HG03378 (cell line): ENCODE measurements around the gene NEDD4L.
"Not testable (repeated sequence)": the region's sequence is repeated elsewhere in the genome, so short reads cannot be mapped to it uniquely, and the experiment has no call there.

Experiments
- ATAC-seq: cut with Tn5 transposase; IDR thresholded peaks from one replicate; pipeline ENCODE4 v1.9.1; 2021; ENCODE audit warnings: mild to moderate bottlenecking, moderate library complexity; ENCODE audit not compliant: unreplicated experiment

NEDD4L gene

GRCh38 chr18:58280191-58280590 is 236.2 kb downstream of the NEDD4L start:
- ATAC-seq, result no peak

- not testable (repeated sequence) for ATAC-seq
Measured at GRCh38 chr18:58282872-58283271, 238.8 kb downstream of the NEDD4L start.

GRCh38 chr18:58284699-58285448 is 240.8 kb downstream of the NEDD4L start:
- no peak for ATAC-seq

- ATAC-seq, result no peak
Measured at GRCh38 chr18:58285449-58286130, 241.6 kb downstream of the NEDD4L start.

- no peak for ATAC-seq
Measured at GRCh38 chr18:58286632-58287352, 242.8 kb downstream of the NEDD4L start.

GRCh38 chr18:58287353-58288274 is 243.6 kb downstream of the NEDD4L start:
- no peak for ATAC-seq

GRCh38 chr18:58288921-58289797 is 245.1 kb downstream of the NEDD4L start:
- ATAC-seq, result peak; percentile 76

- no peak for ATAC-seq
Measured at GRCh38 chr18:58290116-58290695, 246.2 kb downstream of the NEDD4L start.

GRCh38 chr18:58291131-58291530 is 247.1 kb downstream of the NEDD4L start:
- no peak for ATAC-seq

- no peak for ATAC-seq
Measured at GRCh38 chr18:58292638-58293037, 248.6 kb downstream of the NEDD4L start.

GRCh38 chr18:58297198-58297597 is 253.2 kb downstream of the NEDD4L start:
- no peak for ATAC-seq

GRCh38 chr18:58298251-58299134 is 254.5 kb downstream of the NEDD4L start:
- no peak for ATAC-seq

GRCh38 chr18:58299135-58299473 is 255.1 kb downstream of the NEDD4L start:
- ATAC-seq, result no peak

- no peak for ATAC-seq
Measured at GRCh38 chr18:58299936-58300335, 255.9 kb downstream of the NEDD4L start.

- no peak for ATAC-seq
Measured at GRCh38 chr18:58300867-58301266, 256.8 kb downstream of the NEDD4L start.

GRCh38 chr18:58302811-58303210 is 258.8 kb downstream of the NEDD4L start:
- peak; percentile 17 for ATAC-seq

GRCh38 chr18:58303363-58303762 is 259.3 kb downstream of the NEDD4L start:
- ATAC-seq, result peak; percentile 87

GRCh38 chr18:58305792-58306191 is 261.8 kb downstream of the NEDD4L start:
- no peak for ATAC-seq
